PC-9 (cell line): ENCODE data around the gene TMEM150C. TPM values are rescaled to one million over a fixed set of nuclear protein-coding genes. Genes with fewer than 3 reads are reported as not detected.

Experiments
- BruUV-seq: library from RNA; stranded (reverse); fragments of 400-500 nt; replicated peaks from 2 replicates; lab custom pipeline; 2021; lab: Mats Ljungman, UMichigan
- CTCF ChIA-PET: fragments of 300-600 bp; sonication (Branson Sonifier 250); formaldehyde crosslinking; loops from one replicate; lab custom pipeline; 2022; ENCODE audit warnings: antibody characterized with exemption; lab: Charles Lee
- POLR2A ChIA-PET: fragments of 300-600 bp; sonication (Branson Sonifier 250); formaldehyde crosslinking; loops from one replicate; lab custom pipeline; 2022; ENCODE audit warnings: antibody characterized with exemption; ENCODE audit not compliant: unreplicated experiment; lab: Charles Lee
- DNase-seq, 2 experiments: peaks; one replicate each; pipeline versions ENCODE4 v3.0.0 to v3.0.0-alpha.2; 2015 to 2022; ENCODE audit warnings: mixed read lengths in 1 of 2
- H2AFZ ChIP-seq: fragments of 200-600 bp; sonication (generic); 2 replicates; pipeline ENCODE4 v1.8.1; 2017; ENCODE audit warnings: antibody characterized with exemption
- H3F3A ChIP-seq: fragments of 200-600 bp; sonication (generic); 2 replicates; pipeline ENCODE4 v1.8.1; 2017; ENCODE audit warnings: antibody characterized with exemption, mild to moderate bottlenecking, low read depth; ENCODE audit not compliant: insufficient read depth
- H3K27ac ChIP-seq: fragments of 200-600 bp; sonication (generic); 2 replicates; pipeline ENCODE4 v1.6.1; 2016; ENCODE audit warnings: mixed run types
- H3K27me3 ChIP-seq: fragments of 200-600 bp; sonication (generic); 2 replicates; pipeline ENCODE4 v1.6.1; 2016; ENCODE audit warnings: low read depth, mixed run types; ENCODE audit not compliant: insufficient read depth
- H3K36me3 ChIP-seq: fragments of 200-600 bp; sonication (generic); 2 replicates; pipeline ENCODE4 v1.6.1; 2016; ENCODE audit warnings: low read depth, mixed run types
- H3K4me1 ChIP-seq: fragments of 200-600 bp; sonication (generic); replicated peaks from 2 replicates; pipeline ENCODE4 v1.6.1; 2016; ENCODE audit warnings: mixed run types; ENCODE audit not compliant: insufficient read depth
- H3K4me2 ChIP-seq: fragments of 200-600 bp; sonication (generic); 2 replicates; pipeline ENCODE4 v1.6.1; 2017; ENCODE audit warnings: mixed run types
- H3K4me3 ChIP-seq: fragments of 200-600 bp; sonication (generic); 2 replicates; pipeline ENCODE4 v1.6.1; 2016; ENCODE audit warnings: mixed run types
- H3K79me2 ChIP-seq: fragments of 200-600 bp; sonication (generic); 2 replicates; pipeline ENCODE4 v1.6.1; 2017; ENCODE audit warnings: low read depth, mixed run types
- H3K9me2 ChIP-seq: fragments of 200-600 bp; sonication (generic); 2 replicates; pipeline ENCODE4 v1.8.1; 2017; ENCODE audit warnings: mild to moderate bottlenecking; ENCODE audit not compliant: insufficient read depth
- H3K9me3 ChIP-seq: fragments of 200-600 bp; sonication (generic); 2 replicates; pipeline ENCODE4 v1.8.1; 2016; ENCODE audit warnings: low read depth; ENCODE audit not compliant: insufficient read depth
- H4K20me1 ChIP-seq: fragments of 200-600 bp; sonication (generic); 2 replicates; pipeline ENCODE4 v1.8.1; 2017; ENCODE audit not compliant: insufficient read depth
- CTCF ChIP-seq: fragments of 200-600 bp; sonication (generic); conservative IDR thresholded peaks from 2 replicates; pipeline ENCODE4 v1.6.1; 2017; ENCODE audit warnings: mixed run types, antibody characterized with exemption, mild to moderate bottlenecking, moderate library complexity
- EZH2 ChIP-seq: fragments of 200-600 bp; sonication (generic); IDR thresholded peaks from 2 replicates; pipeline ENCODE4 v1.8.0; 2017; ENCODE audit warnings: antibody characterized with exemption, low read depth
- intact Hi-C: fragments of 100-400 bp; cut with micrococcal nuclease; formaldehyde crosslinking; loops from one replicate; pipeline ENCODE4 v1.10.0; 2022; ENCODE audit not compliant: unreplicated experiment
- total RNA-seq: library from RNA; stranded (reverse); gene quantifications from 2 replicates; pipeline ENCODE4 v1.2.3, GENCODE V29; 2021

Gene TMEM150C
- total RNA-seq, 1 experiment from 2014 or later, result 0.74 TPM

GRCh38 chr4:82606622-82607021 is 44.8 kb upstream of the TMEM150C start:
- no peak overlapping the region for H2AFZ ChIP-seq
- H4K20me1 ChIP-seq, result no peaks in the 10 kb centered on the region
- H3K4me3 ChIP-seq, result no peak overlapping the region
- BruUV-seq, result no TSS peak
- no peaks in the 10 kb centered on the region for H3K9me2 ChIP-seq
- no peaks in the 10 kb centered on the region for H3F3A ChIP-seq
- ChIA-PET POLR2A (no interaction called here), CTCF (no interaction called here)
- DNase-seq, result no peak
- intact Hi-C loops, result no loop called here
- no peaks in the 10 kb centered on the region for H3K4me1 ChIP-seq
- H3K36me3 ChIP-seq, result no peaks in the 10 kb centered on the region
- no peaks in the 10 kb centered on the region for H3K79me2 ChIP-seq
- TF ChIP-seq CTCF (no peak), EZH2 (no peak)
- H3K27ac ChIP-seq, result no peak overlapping the region
- no peak overlapping the region for H3K4me2 ChIP-seq
- no peaks in the 10 kb centered on the region for H3K27me3 ChIP-seq
- no peaks in the 10 kb centered on the region for H3K9me3 ChIP-seq

- no peak overlapping the region for H2AFZ ChIP-seq
- H3K4me1 ChIP-seq, result no peaks in the 10 kb centered on the region
- no peak overlapping the region for H3K4me3 ChIP-seq
- H3F3A ChIP-seq, result no peaks in the 10 kb centered on the region
- intact Hi-C loops, result no loop called here
- POLR2A ChIA-PET, result no interaction called here
- no peak for TF ChIP-seq EZH2
- no peak for TF ChIP-seq CTCF
- H3K27me3 ChIP-seq, result no peaks in the 10 kb centered on the region
- H3K79me2 ChIP-seq, result no peaks in the 10 kb centered on the region
- no peaks in the 10 kb centered on the region for H4K20me1 ChIP-seq
- no peak overlapping the region for H3K4me2 ChIP-seq
- H3K9me2 ChIP-seq, result no peaks in the 10 kb centered on the region
- no peak for DNase-seq
- H3K36me3 ChIP-seq, result no peaks in the 10 kb centered on the region
- CTCF ChIA-PET, result no interaction called here
- no TSS peak for BruUV-seq
- H3K27ac ChIP-seq, result no peak overlapping the region
- H3K9me3 ChIP-seq, result no peaks in the 10 kb centered on the region
These were observed 42.7 kb upstream of the TMEM150C start for GRCh38 chr4:82604522-82604921.

GRCh38 chr4:82601242-82602015 is 39.6 kb upstream of the TMEM150C start:
- ChIA-PET POLR2A (no interaction called here), CTCF (no interaction called here)
- H3K27me3 ChIP-seq, result no peaks in the 10 kb centered on the region
- no TSS peak for BruUV-seq
- H3K36me3 ChIP-seq, result no peaks in the 10 kb centered on the region
- no peaks in the 10 kb centered on the region for H3K4me1 ChIP-seq
- H4K20me1 ChIP-seq, result no peaks in the 10 kb centered on the region
- no peak overlapping the region for H3K27ac ChIP-seq
- TF ChIP-seq EZH2 (no peak), CTCF (no peak)
- H3K79me2 ChIP-seq, result no peaks in the 10 kb centered on the region
- H3K9me3 ChIP-seq, result no peaks in the 10 kb centered on the region
- no peaks in the 10 kb centered on the region for H3F3A ChIP-seq
- H3K4me2 ChIP-seq, result no peak overlapping the region
- no peak overlapping the region for H2AFZ ChIP-seq
- no peak overlapping the region for H3K4me3 ChIP-seq
- intact Hi-C loops, result no loop called here
- no peak for DNase-seq
- H3K9me2 ChIP-seq, result no peaks in the 10 kb centered on the region
